T-helper 2 cell treated with Interferon-gamma antibody and Interleukin-4, amounts not matched to agents 5 μg/mL and 100 μg/mL, for 36 hours (primary cell): Measurements from ENCODE around the gene COL18A1.

Source experiments
- DNase-seq: peaks from one replicate; pipeline ENCODE4 v3.0.0; 2021; ENCODE audit warnings: low spot score
- H3K27ac Mint-ChIP-seq: one replicate; pipeline ENCODE4 v1.8.0; 2021; ENCODE audit warnings: mild to moderate bottlenecking, mixed read lengths
- H3K27me3 Mint-ChIP-seq: one replicate; pipeline ENCODE4 v1.8.0; 2021; ENCODE audit warnings: low read depth, mixed read lengths
- H3K36me3 Mint-ChIP-seq: one replicate; pipeline ENCODE4 v1.8.0; 2021; ENCODE audit warnings: low read depth, mixed read lengths
- H3K4me1 Mint-ChIP-seq: one replicate; pipeline ENCODE4 v1.8.0; 2021; ENCODE audit warnings: low read depth, mixed read lengths
- H3K4me3 Mint-ChIP-seq: one replicate; pipeline ENCODE4 v1.8.0; 2022; ENCODE audit warnings: mild to moderate bottlenecking, moderate library complexity, mixed read lengths
- H3K9me3 Mint-ChIP-seq: one replicate; pipeline ENCODE4 v1.8.0; 2021; ENCODE audit warnings: mixed read lengths

The COL18A1 gene

GRCh38 chr21:45479691-45480675 is 75.0 kb downstream of the COL18A1 start:
- peak overlapping the region; percentile 87 for H3K4me3 Mint-ChIP-seq
- DNase-seq, result no peak
- H3K27ac Mint-ChIP-seq, result peak overlapping the region; percentile 55
- peaks cover 36% of the 10 kb centered on the region for H3K4me1 Mint-ChIP-seq
- H3K36me3 Mint-ChIP-seq, result peaks cover 6% of the 10 kb centered on the region
- no peaks in the 10 kb centered on the region for H3K9me3 Mint-ChIP-seq
- H3K27me3 Mint-ChIP-seq, result no peaks in the 10 kb centered on the region

GRCh38 chr21:45480701-45481500 is 75.9 kb downstream of the COL18A1 start:
- Mint-ChIP-seq H3K4me1 (peaks cover 36% of the 10 kb centered on the region), H3K4me3 (no peak overlapping the region)

DNA sequence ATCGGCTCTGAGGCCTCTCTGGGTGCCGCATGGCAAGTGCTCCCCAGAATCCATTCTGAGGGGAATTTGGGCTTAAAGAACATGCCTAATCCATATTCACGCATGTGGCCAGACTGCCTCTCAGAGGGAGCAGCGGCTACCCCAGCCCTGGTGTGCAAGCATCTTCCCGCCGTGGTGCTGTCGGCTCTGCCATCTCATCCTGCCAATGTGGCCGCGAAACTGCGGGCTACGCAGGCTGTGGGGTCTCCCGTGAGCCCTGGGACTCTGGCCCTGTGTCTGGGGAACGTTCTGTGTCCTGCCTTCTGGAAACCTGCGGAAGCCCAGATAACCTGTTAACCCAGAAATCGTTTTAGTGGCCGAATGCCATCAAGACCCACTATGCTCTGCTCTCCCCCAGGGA is 76.6 kb downstream of the COL18A1 start:
- no peaks in the 10 kb centered on the region for H3K27me3 Mint-ChIP-seq
- no peak overlapping the region for H3K27ac Mint-ChIP-seq
- H3K4me1 Mint-ChIP-seq, result peaks cover 34% of the 10 kb centered on the region
- H3K9me3 Mint-ChIP-seq, result no peaks in the 10 kb centered on the region
- DNase-seq, result no peak
- peaks cover 6% of the 10 kb centered on the region for H3K36me3 Mint-ChIP-seq
- H3K4me3 Mint-ChIP-seq, result no peak overlapping the region

More at GRCh38 chr21:45480701-45481500, 75.9 kb downstream of the COL18A1 start:
- DNase-seq, result no peak
- H3K27ac Mint-ChIP-seq, result no peak overlapping the region
- peaks cover 6% of the 10 kb centered on the region for H3K36me3 Mint-ChIP-seq
- H3K27me3 Mint-ChIP-seq, result no peaks in the 10 kb centered on the region
- H3K9me3 Mint-ChIP-seq, result no peaks in the 10 kb centered on the region

DNA sequence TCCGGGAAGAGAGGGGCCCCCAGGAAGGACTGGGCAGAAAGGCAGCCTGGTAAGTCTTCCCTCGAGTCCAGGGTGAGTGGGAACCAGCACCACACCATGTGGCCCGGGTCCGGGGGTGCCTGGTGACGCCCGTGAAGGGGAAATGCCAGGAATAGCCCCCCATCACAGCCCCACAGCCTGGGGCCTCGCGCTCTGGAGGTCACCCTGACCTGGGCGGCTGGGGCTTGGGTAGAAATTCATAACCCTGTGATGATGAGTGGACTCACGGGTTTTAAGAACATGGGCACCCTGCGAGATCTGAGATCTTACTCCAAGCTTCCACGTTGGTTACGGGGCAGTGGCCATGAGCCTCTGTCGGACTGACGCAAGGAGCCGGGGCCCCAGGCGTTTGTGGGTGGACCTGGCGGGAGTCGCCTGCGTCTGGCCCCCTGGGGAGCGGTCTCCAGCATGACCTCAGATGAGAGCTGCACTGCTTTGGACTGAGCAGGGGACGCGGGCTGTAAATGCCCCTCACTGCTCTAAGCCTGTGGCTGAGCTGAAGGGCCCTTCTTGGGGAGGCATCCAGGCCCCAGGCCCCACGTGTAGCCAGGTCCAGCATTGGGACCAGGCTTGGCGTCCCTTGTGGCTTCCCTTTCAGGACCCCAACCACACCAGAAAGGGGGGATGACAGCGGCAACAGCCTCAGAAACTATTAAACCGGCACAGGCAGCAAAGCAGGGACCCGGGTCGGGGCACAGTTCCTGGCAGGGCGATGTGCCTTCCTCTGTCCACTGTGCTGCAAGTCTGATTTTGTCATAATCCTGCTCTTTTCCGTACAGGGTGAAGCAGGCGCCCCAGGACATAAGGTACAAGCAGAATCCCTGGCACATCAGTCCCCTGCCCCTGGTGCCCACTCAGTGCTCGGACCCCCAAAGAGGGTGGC is 77.3 kb downstream of the COL18A1 start:
- peaks cover 32% of the 10 kb centered on the region for H3K4me1 Mint-ChIP-seq
- DNase-seq, result no peak
- peaks cover 6% of the 10 kb centered on the region for H3K36me3 Mint-ChIP-seq
- peak overlapping the region; percentile 95 for H3K27ac Mint-ChIP-seq
- peak overlapping the region; percentile 73 for H3K4me3 Mint-ChIP-seq
- H3K9me3 Mint-ChIP-seq, result no peaks in the 10 kb centered on the region
- H3K27me3 Mint-ChIP-seq, result no peaks in the 10 kb centered on the region

- Mint-ChIP-seq H3K27ac (peak overlapping the region; percentile 95), H3K27me3 (no peaks in the 10 kb centered on the region), H3K4me1 (peaks cover 29% of the 10 kb centered on the region), H3K9me3 (no peaks in the 10 kb centered on the region), H3K36me3 (peaks cover 6% of the 10 kb centered on the region), H3K4me3 (peak overlapping the region; percentile 73)
- peak; percentile 59 for DNase-seq
Measured at GRCh38 chr21:45482899-45483821, 78.2 kb downstream of the COL18A1 start.

- peaks cover 6% of the 10 kb centered on the region for H3K36me3 Mint-ChIP-seq
- H3K27ac Mint-ChIP-seq, result peak overlapping the region; percentile 58
- DNase-seq, result no peak
- no peaks in the 10 kb centered on the region for H3K9me3 Mint-ChIP-seq
- no peak overlapping the region for H3K4me3 Mint-ChIP-seq
- H3K4me1 Mint-ChIP-seq, result peaks cover 20% of the 10 kb centered on the region
- no peaks in the 10 kb centered on the region for H3K27me3 Mint-ChIP-seq
Measured at GRCh38 chr21:45484318-45484717, 79.4 kb downstream of the COL18A1 start.

GRCh38 chr21:45485686-45486442 is 80.9 kb downstream of the COL18A1 start:
- peaks cover 16% of the 10 kb centered on the region for H3K4me1 Mint-ChIP-seq
- H3K36me3 Mint-ChIP-seq, result peaks cover 6% of the 10 kb centered on the region
- H3K9me3 Mint-ChIP-seq, result no peaks in the 10 kb centered on the region
- H3K27me3 Mint-ChIP-seq, result no peaks in the 10 kb centered on the region
- H3K4me3 Mint-ChIP-seq, result no peak overlapping the region
- no peak overlapping the region for H3K27ac Mint-ChIP-seq
- no peak for DNase-seq

GRCh38 chr21:45486443-45487160 is 81.6 kb downstream of the COL18A1 start:
- peaks cover 6% of the 10 kb centered on the region for H3K36me3 Mint-ChIP-seq
- H3K4me3 Mint-ChIP-seq, result no peak overlapping the region
- H3K4me1 Mint-ChIP-seq, result peaks cover 16% of the 10 kb centered on the region
- no peak overlapping the region for H3K27ac Mint-ChIP-seq
- H3K9me3 Mint-ChIP-seq, result no peaks in the 10 kb centered on the region
- H3K27me3 Mint-ChIP-seq, result no peaks in the 10 kb centered on the region
- DNase-seq, result no peak

GRCh38 chr21:45487161-45487806 is 82.3 kb downstream of the COL18A1 start:
- H3K36me3 Mint-ChIP-seq, result peaks cover 6% of the 10 kb centered on the region
- no peak for DNase-seq
- H3K4me3 Mint-ChIP-seq, result no peak overlapping the region
- no peak overlapping the region for H3K27ac Mint-ChIP-seq
- H3K27me3 Mint-ChIP-seq, result no peaks in the 10 kb centered on the region
- peaks cover 16% of the 10 kb centered on the region for H3K4me1 Mint-ChIP-seq
- H3K9me3 Mint-ChIP-seq, result no peaks in the 10 kb centered on the region

DNA sequence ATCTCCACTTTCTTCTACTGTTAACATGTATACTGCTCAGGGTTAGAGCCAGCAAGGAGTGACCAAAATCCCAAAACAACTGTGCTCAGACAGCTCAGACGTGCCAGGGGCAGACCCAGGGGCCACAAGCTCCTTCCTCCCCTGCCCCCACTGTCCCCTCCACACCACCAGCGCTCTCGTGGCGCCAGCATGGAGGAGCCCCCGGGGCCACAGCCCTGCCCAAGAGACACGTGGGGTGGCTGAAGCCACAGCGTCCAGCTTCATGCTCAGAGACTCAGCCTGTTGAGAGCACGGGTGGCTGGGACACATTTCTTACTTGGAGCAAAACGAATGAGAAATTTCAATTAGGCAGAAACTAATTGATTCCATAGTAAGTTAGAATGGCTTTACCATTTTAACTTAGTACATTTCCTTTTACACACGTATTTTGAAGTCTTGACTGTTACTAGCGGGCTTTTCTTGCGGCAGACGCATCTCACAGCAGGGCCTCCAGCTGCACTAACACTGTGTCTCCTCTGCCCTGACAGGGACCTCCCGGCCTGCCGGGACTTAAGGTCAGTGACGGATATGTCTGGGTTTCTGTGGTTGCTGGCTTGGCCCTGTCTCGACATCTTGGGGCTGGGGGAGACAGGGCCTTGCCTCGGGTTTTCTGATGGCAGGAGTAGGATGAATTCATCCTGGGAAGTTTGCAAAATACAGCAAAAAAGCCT is 83.1 kb downstream of the COL18A1 start:
- Mint-ChIP-seq H3K4me3 (no peak overlapping the region), H3K4me1 (peaks cover 10% of the 10 kb centered on the region), H3K27me3 (no peaks in the 10 kb centered on the region), H3K9me3 (no peaks in the 10 kb centered on the region), H3K27ac (no peak overlapping the region), H3K36me3 (peaks cover 6% of the 10 kb centered on the region)
- DNase-seq, result no peak
